ENCODE data around the gene GFER.

Gene GFER

DNA sequence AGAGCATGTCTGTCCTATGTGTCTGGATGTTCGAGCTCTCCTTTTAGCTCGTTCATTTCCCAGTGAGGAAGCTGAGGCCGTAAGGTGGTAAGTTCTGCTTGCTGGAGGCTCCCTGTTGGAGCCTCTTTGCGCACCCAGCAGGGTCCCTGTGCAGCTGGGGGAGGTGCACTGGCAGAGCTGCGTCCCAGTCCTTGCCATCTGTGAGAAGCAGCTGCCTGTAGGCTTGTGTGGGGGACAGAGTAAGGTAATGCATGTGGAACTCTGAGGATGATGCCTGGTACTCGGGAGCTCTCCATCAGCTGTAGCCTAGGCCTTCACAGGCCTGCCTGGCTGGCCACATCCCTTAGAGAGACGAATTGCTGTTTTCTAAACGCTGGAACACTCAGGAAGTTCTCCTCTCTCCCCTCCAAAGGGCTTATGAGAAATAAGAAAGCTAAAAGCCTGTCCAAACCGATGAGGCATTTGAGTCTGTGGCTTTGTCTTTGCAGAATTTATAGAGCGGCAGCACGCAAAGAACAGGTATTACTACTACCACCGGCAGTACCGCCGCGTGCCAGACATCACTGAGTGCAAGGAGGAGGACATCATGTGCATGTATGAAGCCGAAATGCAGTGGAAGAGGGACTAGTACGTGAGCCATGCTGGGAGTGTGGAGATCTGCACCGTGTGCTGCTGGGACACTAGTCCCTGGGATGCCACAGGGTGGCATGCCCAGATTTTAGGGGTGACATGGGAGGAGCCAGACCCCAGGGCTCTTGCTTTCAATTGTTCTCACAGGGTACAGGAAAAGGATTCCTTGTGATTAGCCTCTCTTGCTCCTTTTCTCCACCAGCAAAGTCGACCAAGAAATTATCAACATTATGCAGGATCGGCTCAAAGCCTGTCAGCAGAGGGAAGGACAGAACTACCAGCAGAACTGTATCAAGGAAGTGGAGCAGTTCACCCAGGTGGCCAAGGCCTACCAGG lies 23.0 kb upstream of the GFER start:
- peak overlapping the region; percentile 79 for H3K4me3 ChIP-seq (ENCODE audit: low read depth, low read length)
- TF ChIP-seq CTCF (IDR thresholded peaks at IDR 0.05; ENCODE audit: low read depth, low read length) = no peak

DNA sequence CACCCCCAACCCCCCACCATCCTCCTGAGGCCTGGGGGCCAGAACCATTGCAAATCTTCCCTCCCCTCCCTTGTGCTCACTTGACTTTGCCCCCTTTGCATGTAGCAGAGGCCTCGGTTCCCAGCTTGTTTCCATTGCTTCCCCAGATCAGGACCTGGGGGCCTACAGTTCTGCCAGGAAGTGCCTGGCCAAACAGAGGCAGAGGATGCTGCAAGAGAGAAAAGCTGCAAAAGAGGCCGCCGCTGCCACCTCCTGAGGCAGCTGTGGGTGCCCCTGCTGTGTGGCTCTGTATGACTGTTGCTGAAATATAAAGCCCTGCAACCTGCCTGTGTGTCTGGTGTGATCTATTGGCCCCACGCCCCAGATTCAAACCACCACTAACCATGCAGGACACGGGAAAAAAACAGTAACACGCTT lies 22.3 kb upstream of the GFER start:
- no peak for TF ChIP-seq CTCF (IDR thresholded peaks at IDR 0.05; ENCODE audit: low read depth, low read length)
- no peak overlapping the region for H3K4me3 ChIP-seq (ENCODE audit: low read depth, low read length)

GRCh38 chr16:1962161-1963153 lies 21.5 kb upstream of the GFER start:
- H3K4me3 ChIP-seq (ENCODE audit: low read depth, low read length) = peak overlapping the region; percentile 96

GRCh38 chr16:1963806-1964505 lies 20.0 kb upstream of the GFER start:
- H3K4me3 ChIP-seq (ENCODE audit: low read depth, low read length) = peak overlapping the region; percentile 96
- no peak for TF ChIP-seq CTCF (IDR thresholded peaks at IDR 0.05; ENCODE audit: low read depth, low read length)

- no peak for TF ChIP-seq CTCF (IDR thresholded peaks at IDR 0.05; ENCODE audit: low read depth, low read length)
- peak within 1 kb of the TSS; percentile 96 for H3K4me3 ChIP-seq (ENCODE audit: low read depth, low read length)
Measured at GRCh38 chr16:1964506-1965395, 19.2 kb upstream of the GFER start, which contains the start of gene RPS2. Gene RPS2, minus strand, starts transcription at chr16:1964826. Its CDS starts 201 bp downstream, at chr16:1964625.

- H3K4me3 ChIP-seq (ENCODE audit: low read depth, low read length) = peak overlapping the region; percentile 96
- TF ChIP-seq CTCF (IDR thresholded peaks at IDR 0.05; ENCODE audit: low read depth, low read length) = no peak
Measured at GRCh38 chr16:1965396-1966001, 18.5 kb upstream of the GFER start.
